GM12873 (cell line): ENCODE data around the gene RIPOR3.

Experiments used
- CTCF ChIP-seq: IDR thresholded peaks from 2 replicates; pipeline ENCODE4 v1.5.1; 2012; ENCODE audit warnings: low read depth, mild to moderate bottlenecking, moderate library complexity, low read length, control low read depth; ENCODE audit not compliant: insufficient read depth; ENCODE audit errors: missing control alignments

Gene RIPOR3

GRCh38 chr20:50659975-50660670, 31.2 kb downstream of the RIPOR3 start:
- TF ChIP-seq CTCF = no peak

GRCh38 chr20:50658804-50659380, 32.5 kb downstream of the RIPOR3 start:
- no peak for TF ChIP-seq CTCF

GRCh38 chr20:50655311-50655880, 35.9 kb downstream of the RIPOR3 start:
- no peak for TF ChIP-seq CTCF

- TF ChIP-seq CTCF = no peak
These were observed 36.4 kb downstream of the RIPOR3 start for GRCh38 chr20:50654904-50655303.

GRCh38 chr20:50652702-50653294, 38.5 kb downstream of the RIPOR3 start:
- no peak for TF ChIP-seq CTCF

- TF ChIP-seq CTCF = no peak
These were observed 39.7 kb downstream of the RIPOR3 start for GRCh38 chr20:50651676-50652075.

- TF ChIP-seq CTCF = no peak
These were observed 41.8 kb downstream of the RIPOR3 start for GRCh38 chr20:50649590-50649989.
